Neural progenitor cell (in vitro differentiated cells): ENCODE results near the gene ARHGAP26.

Experiments
- CTCF ChIP-seq: fragments of 200-600 bp; sonication (generic); IDR thresholded peaks from 2 replicates; pipeline ENCODE4 v1.5.1; 2017; ENCODE audit warnings: antibody characterized with exemption, mild to moderate bottlenecking
- EZH2phosphoT487 ChIP-seq: fragments of 200-600 bp; sonication (generic); IDR thresholded peaks from 2 replicates; pipeline ENCODE4 v1.6.1; 2017; ENCODE audit warnings: antibody characterized with exemption

- TF ChIP-seq CTCF = no peak
- TF ChIP-seq EZH2phosphoT487 = no peak
Measured at GRCh38 chr5:143010351-143010750, 240.2 kb downstream of the ARHGAP26 start.
